C4-2B (cell line): Measurements from ENCODE around the gene CDR2L.

Source experiments
- CTCF ChIP-seq: fragments of 450-650 bp; conservative IDR thresholded peaks from 2 replicates; pipeline ENCODE4 v1.5.1; 2017; ENCODE audit warnings: mild to moderate bottlenecking
- ZFX ChIP-seq: fragments of 450-650 bp; IDR thresholded peaks from 2 replicates; pipeline ENCODE4 v1.6.1; 2017

DNA sequence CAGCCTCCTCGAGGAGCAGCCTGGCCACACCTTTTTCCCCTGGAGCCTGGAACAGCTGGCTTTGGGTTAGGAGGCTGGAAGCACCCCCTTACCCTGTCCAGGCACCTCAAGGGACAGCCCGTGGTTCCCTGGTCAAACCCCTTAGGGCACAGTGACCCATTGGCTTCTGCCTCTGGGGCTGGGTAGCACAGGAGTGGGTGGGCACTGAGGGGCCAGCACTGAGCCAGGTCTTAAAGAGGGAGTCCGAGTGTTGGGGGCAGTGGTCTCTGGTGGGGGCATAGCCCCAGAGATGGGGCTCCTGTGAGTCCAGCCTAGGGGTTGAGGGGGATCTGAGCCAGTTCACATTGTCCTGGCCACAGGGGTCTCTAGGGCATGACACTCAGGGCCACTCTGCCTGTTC lies 36.4 kb upstream of the CDR2L start:
- TF ChIP-seq CTCF, result no peak
- no peak for TF ChIP-seq ZFX
